Endothelial cell (in vitro differentiated cells): ENCODE results near the gene RGL1. TPM values are rescaled to one million over a fixed set of nuclear protein-coding genes. Genes with fewer than 3 reads are reported as not detected.

ENCODE experiments used
- DNase-seq: peaks from one replicate; pipeline ENCODE4 v3.0.0; 2021; ENCODE audit warnings: low spot score
- H3K27ac Mint-ChIP-seq: one replicate; pipeline ENCODE4 v1.8.0; 2021; ENCODE audit warnings: mixed read lengths, inconsistent platforms; ENCODE audit not compliant: unreplicated experiment
- H3K27me3 Mint-ChIP-seq: one replicate; pipeline ENCODE4 v1.8.0; 2021; ENCODE audit warnings: mild to moderate bottlenecking, moderate library complexity, mixed read lengths, inconsistent platforms; ENCODE audit not compliant: unreplicated experiment
- H3K36me3 Mint-ChIP-seq: one replicate; pipeline ENCODE4 v1.8.0; 2021; ENCODE audit warnings: mild to moderate bottlenecking, low read depth, mixed read lengths, inconsistent platforms; ENCODE audit not compliant: unreplicated experiment
- H3K4me1 Mint-ChIP-seq: one replicate; pipeline ENCODE4 v1.8.0; 2021; ENCODE audit warnings: mild to moderate bottlenecking, mixed read lengths, inconsistent platforms; ENCODE audit not compliant: unreplicated experiment
- H3K4me3 Mint-ChIP-seq: one replicate; pipeline ENCODE4 v1.8.0; 2021; ENCODE audit warnings: mild to moderate bottlenecking, mixed read lengths, inconsistent platforms; ENCODE audit not compliant: unreplicated experiment
- H3K9me3 Mint-ChIP-seq: one replicate; pipeline ENCODE4 v1.8.0; 2021; ENCODE audit warnings: mixed read lengths, inconsistent platforms; ENCODE audit not compliant: unreplicated experiment
- total RNA-seq: library from RNA; stranded (reverse); fragmentation: NEBNext Ultra II Directional; extraction: Animal tissue kit (Norgen Biotek cat#: 25700); gene quantifications from one replicate; pipeline ENCODE4 v1.2.1, GENCODE V29; 2021; ENCODE audit not compliant: unreplicated experiment
- TF ChIP-seq, protein P1 (sequence below): fragments of 200-600 bp; sonication (generic); IDR thresholded peaks from one replicate; pipeline ENCODE4 v1.5.0; 2021; ENCODE audit warnings: antibody characterized with exemption; ENCODE audit not compliant: unreplicated experiment

The RGL1 gene
- total RNA-seq, 1 donor from 2014 or later: 60.7 TPM

DNA sequence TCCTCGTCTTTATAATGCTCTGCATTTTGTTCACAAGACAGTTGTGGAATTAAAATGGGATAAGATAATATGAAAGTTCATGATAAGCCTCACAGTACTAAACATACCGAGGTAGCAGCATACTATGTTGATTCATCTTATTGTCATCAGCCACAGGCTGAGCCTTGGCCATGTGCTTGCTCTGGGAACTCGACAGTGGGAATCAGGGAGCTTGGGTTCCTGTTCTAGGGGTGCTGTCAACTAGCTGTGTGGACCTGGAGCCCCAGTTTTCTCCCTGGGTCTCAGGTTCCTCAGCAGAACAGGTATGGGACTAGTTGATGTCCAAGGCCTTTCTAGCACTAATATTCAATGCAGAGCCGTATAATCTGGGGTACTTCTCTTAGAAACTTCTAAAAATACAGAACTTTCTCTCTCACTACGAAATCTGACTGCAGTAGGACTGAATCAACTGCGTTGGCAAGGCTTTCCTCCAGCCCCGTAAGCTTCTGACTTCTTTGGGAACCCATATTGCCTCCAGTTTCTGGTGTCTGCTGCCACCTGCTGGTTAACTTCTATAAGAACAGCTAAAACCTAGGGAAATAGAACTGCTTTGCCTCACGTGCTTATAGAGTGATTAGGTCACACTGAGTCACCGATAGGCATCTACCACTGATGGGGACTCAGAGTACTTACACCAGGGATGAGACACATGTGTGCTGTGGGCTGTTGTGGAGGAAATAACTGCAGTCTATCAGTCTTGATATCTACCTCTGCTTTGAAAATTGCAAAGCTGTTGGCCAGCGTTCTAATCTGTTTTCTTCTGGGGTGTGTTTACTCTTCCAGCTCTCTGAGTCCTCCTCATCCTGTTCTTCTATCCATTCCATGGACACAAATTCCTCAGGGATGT, 110.9 kb downstream of the RGL1 start:
- peak; percentile 73 for DNase-seq
- peak overlapping the region; percentile 24 for H3K4me3 Mint-ChIP-seq
- peak overlapping the region; percentile 37 for H3K27ac Mint-ChIP-seq
- H3K36me3 Mint-ChIP-seq: peaks cover 43% of the 10 kb centered on the region
- TF ChIP-seq, protein P1, sequence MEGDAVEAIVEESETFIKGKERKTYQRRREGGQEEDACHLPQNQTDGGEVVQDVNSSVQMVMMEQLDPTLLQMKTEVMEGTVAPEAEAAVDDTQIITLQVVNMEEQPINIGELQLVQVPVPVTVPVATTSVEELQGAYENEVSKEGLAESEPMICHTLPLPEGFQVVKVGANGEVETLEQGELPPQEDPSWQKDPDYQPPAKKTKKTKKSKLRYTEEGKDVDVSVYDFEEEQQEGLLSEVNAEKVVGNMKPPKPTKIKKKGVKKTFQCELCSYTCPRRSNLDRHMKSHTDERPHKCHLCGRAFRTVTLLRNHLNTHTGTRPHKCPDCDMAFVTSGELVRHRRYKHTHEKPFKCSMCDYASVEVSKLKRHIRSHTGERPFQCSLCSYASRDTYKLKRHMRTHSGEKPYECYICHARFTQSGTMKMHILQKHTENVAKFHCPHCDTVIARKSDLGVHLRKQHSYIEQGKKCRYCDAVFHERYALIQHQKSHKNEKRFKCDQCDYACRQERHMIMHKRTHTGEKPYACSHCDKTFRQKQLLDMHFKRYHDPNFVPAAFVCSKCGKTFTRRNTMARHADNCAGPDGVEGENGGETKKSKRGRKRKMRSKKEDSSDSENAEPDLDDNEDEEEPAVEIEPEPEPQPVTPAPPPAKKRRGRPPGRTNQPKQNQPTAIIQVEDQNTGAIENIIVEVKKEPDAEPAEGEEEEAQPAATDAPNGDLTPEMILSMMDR: peak; percentile 98
- no peaks in the 10 kb centered on the region for H3K9me3 Mint-ChIP-seq
- H3K27me3 Mint-ChIP-seq: no peaks in the 10 kb centered on the region
- peaks cover 25% of the 10 kb centered on the region for H3K4me1 Mint-ChIP-seq

GRCh38 chr1:183916574-183916973, 111.7 kb downstream of the RGL1 start:
- TF ChIP-seq, protein P1: no peak

GRCh38 chr1:183918589-183918988, 113.7 kb downstream of the RGL1 start:
- DNase-seq: no peak
- Mint-ChIP-seq H3K4me3 (no peak overlapping the region), H3K36me3 (peaks cover 48% of the 10 kb centered on the region), H3K9me3 (no peaks in the 10 kb centered on the region), H3K4me1 (peaks cover 20% of the 10 kb centered on the region), H3K27ac (no peak overlapping the region), H3K27me3 (peaks cover 2% of the 10 kb centered on the region)
- TF ChIP-seq, protein P1: no peak

More at GRCh38 chr1:183916574-183916973, 111.7 kb downstream of the RGL1 start:
- no peaks in the 10 kb centered on the region for H3K27me3 Mint-ChIP-seq
- H3K36me3 Mint-ChIP-seq: peaks cover 47% of the 10 kb centered on the region
- no peak for DNase-seq
- peak overlapping the region; percentile 37 for H3K27ac Mint-ChIP-seq
- no peak overlapping the region for H3K4me3 Mint-ChIP-seq
- no peaks in the 10 kb centered on the region for H3K9me3 Mint-ChIP-seq
- H3K4me1 Mint-ChIP-seq: peaks cover 25% of the 10 kb centered on the region

DNA sequence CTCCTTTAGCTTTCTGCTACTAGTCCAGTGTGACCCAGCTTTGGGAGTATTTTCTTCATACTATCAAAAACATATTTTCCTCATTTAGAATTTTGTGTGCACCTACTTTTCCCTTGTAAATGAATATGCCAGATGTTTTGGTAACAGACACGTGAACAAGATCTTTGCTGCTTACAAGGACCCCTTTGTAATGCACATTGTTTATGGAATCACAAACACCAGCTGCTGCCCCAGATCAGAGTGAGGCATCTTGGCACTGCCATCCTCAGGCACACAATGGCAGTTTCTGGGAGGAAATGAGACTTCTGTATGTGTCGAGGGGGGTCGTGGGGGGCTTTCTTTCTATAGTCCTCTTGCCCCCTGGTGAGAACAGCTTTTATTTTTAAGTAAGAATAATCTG, 115.7 kb downstream of the RGL1 start:
- Mint-ChIP-seq H3K4me3 (no peak overlapping the region), H3K4me1 (peaks cover 3% of the 10 kb centered on the region), H3K9me3 (no peaks in the 10 kb centered on the region), H3K36me3 (peaks cover 49% of the 10 kb centered on the region), H3K27ac (no peak overlapping the region), H3K27me3 (peaks cover 2% of the 10 kb centered on the region)
- TF ChIP-seq, protein P1: no peak
- DNase-seq: no peak

DNA sequence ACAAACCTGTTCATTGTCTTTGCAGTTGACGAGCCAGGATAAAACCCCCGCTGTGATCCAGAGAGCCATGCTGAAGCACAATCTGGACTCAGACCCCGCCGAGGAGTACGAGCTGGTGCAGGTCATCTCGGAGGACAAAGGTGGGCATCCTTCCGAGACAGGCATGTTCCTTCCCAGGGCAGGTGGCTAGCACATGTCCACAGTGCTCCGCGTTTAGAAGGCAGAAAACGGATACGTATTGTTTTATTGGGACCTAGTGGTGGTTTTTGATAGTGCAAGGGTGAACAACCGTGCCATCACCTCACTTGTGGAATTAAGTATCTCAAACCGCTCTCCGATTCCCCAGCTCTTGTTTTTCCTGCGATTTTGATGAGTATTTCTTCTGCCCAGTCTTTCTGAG, 117.3 kb downstream of the RGL1 start:
- Mint-ChIP-seq H3K4me3 (peak overlapping the region; percentile 68), H3K4me1 (peaks cover 2% of the 10 kb centered on the region), H3K36me3 (peaks cover 41% of the 10 kb centered on the region), H3K27ac (no peak overlapping the region), H3K9me3 (no peaks in the 10 kb centered on the region), H3K27me3 (peaks cover 2% of the 10 kb centered on the region)
- no peak for DNase-seq
- TF ChIP-seq, protein P1: peak; percentile 62
